ENCODE data around the gene IFT25.

IFT25 gene

DNA sequence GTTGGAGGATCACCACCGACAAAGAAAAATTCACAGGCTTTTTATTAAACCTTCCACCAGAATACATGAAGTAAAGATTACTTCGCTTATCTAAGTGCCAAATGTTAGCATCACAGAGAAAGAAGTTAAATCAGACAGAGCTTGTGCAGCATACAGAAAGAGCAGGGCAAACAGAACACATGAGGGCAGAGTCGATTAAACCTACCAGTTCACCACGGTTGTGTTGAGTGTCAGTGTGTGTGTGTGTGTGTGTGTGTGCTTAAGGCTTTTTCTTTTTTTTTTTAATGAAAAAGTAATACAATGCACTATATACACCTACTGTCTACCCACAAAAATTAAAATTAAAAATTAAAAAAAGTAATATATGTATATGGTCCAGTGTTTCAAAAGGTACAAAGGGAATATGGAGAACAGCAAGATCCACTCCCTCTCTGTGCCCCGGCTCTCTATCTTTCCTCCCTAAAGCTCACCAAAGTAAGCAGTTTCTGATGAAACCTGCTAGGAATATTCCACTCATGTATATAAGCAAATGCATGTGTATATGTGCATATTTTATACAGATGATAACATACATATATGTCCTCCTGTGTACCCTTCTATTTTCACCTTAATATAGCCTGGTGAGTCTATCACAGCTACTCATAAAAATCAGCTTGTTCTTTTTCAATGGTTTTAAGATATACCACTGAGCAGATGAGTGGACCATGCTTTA, 73.6 kb downstream of the IFT25 start:
- DNase-seq (ENCODE audit: low read depth) = no peak
- H3K4me3 ChIP-seq (ENCODE audit: control insufficient read depth, low read depth, low read length) = no peak overlapping the region
- TF ChIP-seq, protein P1, sequence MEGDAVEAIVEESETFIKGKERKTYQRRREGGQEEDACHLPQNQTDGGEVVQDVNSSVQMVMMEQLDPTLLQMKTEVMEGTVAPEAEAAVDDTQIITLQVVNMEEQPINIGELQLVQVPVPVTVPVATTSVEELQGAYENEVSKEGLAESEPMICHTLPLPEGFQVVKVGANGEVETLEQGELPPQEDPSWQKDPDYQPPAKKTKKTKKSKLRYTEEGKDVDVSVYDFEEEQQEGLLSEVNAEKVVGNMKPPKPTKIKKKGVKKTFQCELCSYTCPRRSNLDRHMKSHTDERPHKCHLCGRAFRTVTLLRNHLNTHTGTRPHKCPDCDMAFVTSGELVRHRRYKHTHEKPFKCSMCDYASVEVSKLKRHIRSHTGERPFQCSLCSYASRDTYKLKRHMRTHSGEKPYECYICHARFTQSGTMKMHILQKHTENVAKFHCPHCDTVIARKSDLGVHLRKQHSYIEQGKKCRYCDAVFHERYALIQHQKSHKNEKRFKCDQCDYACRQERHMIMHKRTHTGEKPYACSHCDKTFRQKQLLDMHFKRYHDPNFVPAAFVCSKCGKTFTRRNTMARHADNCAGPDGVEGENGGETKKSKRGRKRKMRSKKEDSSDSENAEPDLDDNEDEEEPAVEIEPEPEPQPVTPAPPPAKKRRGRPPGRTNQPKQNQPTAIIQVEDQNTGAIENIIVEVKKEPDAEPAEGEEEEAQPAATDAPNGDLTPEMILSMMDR (IDR thresholded peaks at IDR 0.05; ENCODE audit: control insufficient read depth, insufficient read depth, low read depth, low read length, missing control alignments) = no peak
